T47D (cell line): ENCODE data around the gene PDZRN4.
"Not testable (repeated sequence)": the region's sequence is repeated elsewhere in the genome, so short reads cannot be mapped to it uniquely, and the experiment has no call there.

ENCODE experiments used
- DNase-seq, 2 experiments: peaks; one replicate each; pipeline versions ENCODE4 v3.0.0 to v3.0.0-alpha.2; 2011 to 2012; ENCODE audit warnings: low read depth in 1 of 2, low spot score in 1 of 2
- JUND ChIP-seq: IDR thresholded peaks from 2 replicates; pipeline ENCODE4 v1.6.1; 2012; ENCODE audit warnings: low read depth
- in situ Hi-C: cut with HindIII; loops from 2 replicates; pipeline ENCODE4 v1.10.0; 2016; ENCODE audit warnings: low sequenced_read_pairs, low pct_unique_long_range_greater_than_20kb

Gene PDZRN4

GRCh38 chr12:41190338-41190737, 2.2 kb downstream of the PDZRN4 start:
- peak in 1 of 2 experiments; percentile 30 for DNase-seq
- in situ Hi-C loops, result no loop called here
- TF ChIP-seq JUND, result no peak

GRCh38 chr12:41191549-41191948, 3.4 kb downstream of the PDZRN4 start:
- in situ Hi-C loops, DNase-seq: not testable (repeated sequence)

- DNase-seq, result no peak
- in situ Hi-C loops, result no loop called here
- no peak for TF ChIP-seq JUND
Measured at GRCh38 chr12:41193311-41193710, 5.2 kb downstream of the PDZRN4 start.

- no peak for DNase-seq
- TF ChIP-seq JUND, result no peak
- in situ Hi-C loops, result no loop called here
Measured at GRCh38 chr12:41202051-41202450, 13.9 kb downstream of the PDZRN4 start.

GRCh38 chr12:41205070-41205709, 17.1 kb downstream of the PDZRN4 start:
- DNase-seq, result peak in 1 of 2 experiments; percentile 6
- no peak for TF ChIP-seq JUND
- in situ Hi-C loops, result no loop called here

GRCh38 chr12:41206298-41206697, 18.2 kb downstream of the PDZRN4 start:
- in situ Hi-C loops, result no loop called here
- no peak for TF ChIP-seq JUND
- DNase-seq, result no peak

GRCh38 chr12:41211448-41211847, 23.3 kb downstream of the PDZRN4 start:
- TF ChIP-seq JUND, result no peak
- no peak for DNase-seq
- in situ Hi-C loops, result no loop called here

GRCh38 chr12:41212625-41213024, 24.5 kb downstream of the PDZRN4 start:
- in situ Hi-C loops, result no loop called here
- no peak for TF ChIP-seq JUND
- DNase-seq, result no peak

- in situ Hi-C loops, result no loop called here
Measured at GRCh38 chr12:41213107-41213506, 25.0 kb downstream of the PDZRN4 start.

GRCh38 chr12:41213648-41214047, 25.5 kb downstream of the PDZRN4 start:
- in situ Hi-C loops, result no loop called here
- no peak for DNase-seq
- no peak for TF ChIP-seq JUND

More at GRCh38 chr12:41213107-41213506, 25.0 kb downstream of the PDZRN4 start:
- DNase-seq, result no peak
- TF ChIP-seq JUND, result no peak

GRCh38 chr12:41217727-41218126, 29.6 kb downstream of the PDZRN4 start:
- in situ Hi-C loops, result no loop called here
- no peak for TF ChIP-seq JUND
- DNase-seq, result no peak

- DNase-seq, result no peak
- no peak for TF ChIP-seq JUND
- in situ Hi-C loops, result no loop called here
Measured at GRCh38 chr12:41220931-41221330, 32.8 kb downstream of the PDZRN4 start.

- in situ Hi-C loops, result no loop called here
- no peak for DNase-seq
- TF ChIP-seq JUND, result no peak
Measured at GRCh38 chr12:41221491-41221890, 33.4 kb downstream of the PDZRN4 start.

GRCh38 chr12:41223600-41223999, 35.5 kb downstream of the PDZRN4 start:
- no peak for TF ChIP-seq JUND
- in situ Hi-C loops, result no loop called here
- DNase-seq, result no peak
